H9 (cell line): ENCODE results near the gene KCTD5. TPM values are rescaled to one million over a fixed set of nuclear protein-coding genes. Genes with fewer than 3 reads are reported as not detected.
A peak's percentile ranks its signal among the peaks of the same experiment; 100 is the strongest.
"Not testable (repeated sequence)": the region's sequence is repeated elsewhere in the genome, so short reads cannot be mapped to it uniquely, and the experiment has no call there.

Experiments used
- DNase-seq: peaks from one replicate; pipeline ENCODE4 v3.0.0-alpha.2; 2017
- H2AFZ ChIP-seq: one replicate; pipeline ENCODE4 v1.6.1; 2013; ENCODE audit warnings: mild to moderate bottlenecking, low read length, control low read depth, moderate library complexity
- H2AK5ac ChIP-seq: 2 replicates; pipeline ENCODE4 v1.6.1; 2013; ENCODE audit warnings: low read length, control low read depth, mixed read lengths; ENCODE audit not compliant: insufficient read length
- H2BK120ac ChIP-seq: one replicate; pipeline ENCODE4 v1.6.1; 2013; ENCODE audit warnings: low read depth, mild to moderate bottlenecking, low read length, control low read depth, inconsistent platforms; ENCODE audit not compliant: poor library complexity, severe bottlenecking
- H2BK12ac ChIP-seq: 2 replicates; pipeline ENCODE4 v1.6.1; 2013; ENCODE audit warnings: low read length, control low read depth, mixed read lengths, low read depth; ENCODE audit not compliant: insufficient read length
- H2BK15ac ChIP-seq: 2 replicates; pipeline ENCODE4 v1.6.1; 2013; ENCODE audit warnings: low read depth, low read length, control low read depth
- H2BK20ac ChIP-seq: one replicate; pipeline ENCODE4 v1.6.1; 2013; ENCODE audit warnings: low read depth, mild to moderate bottlenecking, low read length, control low read depth, inconsistent platforms; ENCODE audit not compliant: poor library complexity, severe bottlenecking
- H2BK5ac ChIP-seq: 2 replicates; pipeline ENCODE4 v1.6.1; 2013; ENCODE audit warnings: low read length, control low read depth, mixed read lengths; ENCODE audit not compliant: insufficient read length
- H3K14ac ChIP-seq: 2 replicates; pipeline ENCODE4 v1.6.1; 2013; ENCODE audit warnings: low read length, control low read depth; ENCODE audit not compliant: insufficient read depth
- H3K18ac ChIP-seq: 2 replicates; pipeline ENCODE4 v1.6.1; 2013; ENCODE audit warnings: low read depth, mild to moderate bottlenecking, mixed read lengths, low read length, control low read depth; ENCODE audit not compliant: insufficient read length
- H3K23ac ChIP-seq: 2 replicates; pipeline ENCODE4 v1.6.1; 2013; ENCODE audit warnings: low read length, control low read depth, mixed read lengths, low read depth; ENCODE audit not compliant: insufficient read length
- H3K23me2 ChIP-seq: 2 replicates; pipeline ENCODE4 v1.6.1; 2013; ENCODE audit warnings: low read depth, mild to moderate bottlenecking, mixed read lengths, low read length, control low read depth; ENCODE audit not compliant: insufficient read length, poor library complexity, severe bottlenecking
- H3K27ac ChIP-seq: 2 replicates; pipeline ENCODE4 v1.5.1; 2013; ENCODE audit warnings: low read length, control low read depth, mixed read lengths, low read depth; ENCODE audit not compliant: insufficient read length
- H3K27me3 ChIP-seq: 2 replicates; pipeline ENCODE4 v1.6.1; 2013; ENCODE audit warnings: low read length, control low read depth, inconsistent platforms; ENCODE audit not compliant: insufficient read depth
- H3K4ac ChIP-seq: 2 replicates; pipeline ENCODE4 v1.6.1; 2013; ENCODE audit warnings: low read depth, mild to moderate bottlenecking, control low read depth, inconsistent platforms, low read length, moderate library complexity
- H3K4me1 ChIP-seq: 2 replicates; pipeline ENCODE4 v1.6.1; 2013; ENCODE audit warnings: low read length, control low read depth, inconsistent platforms; ENCODE audit not compliant: insufficient read depth
- H3K4me2 ChIP-seq: 2 replicates; pipeline ENCODE4 v1.6.1; 2013; ENCODE audit warnings: low read length, control low read depth, mixed read lengths; ENCODE audit not compliant: insufficient read length, insufficient read depth
- H3K56ac ChIP-seq: 2 replicates; pipeline ENCODE4 v1.6.1; 2013; ENCODE audit warnings: low read depth, mild to moderate bottlenecking, mixed read lengths, low read length, control low read depth; ENCODE audit not compliant: insufficient read length
- H3K79me1 ChIP-seq: 2 replicates; pipeline ENCODE4 v1.6.1; 2013; ENCODE audit warnings: low read depth, mild to moderate bottlenecking, moderate library complexity, low read length, control low read depth, inconsistent platforms; ENCODE audit not compliant: insufficient read depth, poor library complexity, severe bottlenecking
- H3K79me2 ChIP-seq: 2 replicates; pipeline ENCODE4 v1.6.1; 2013; ENCODE audit warnings: low read length, control low read depth, inconsistent platforms; ENCODE audit not compliant: insufficient read depth
- H3K9ac ChIP-seq: 2 replicates; pipeline ENCODE4 v1.6.1; 2013; ENCODE audit warnings: low read length, control low read depth, mixed read lengths; ENCODE audit not compliant: insufficient read length; ENCODE audit errors: extremely low read depth
- H3K9me3 ChIP-seq: one replicate; pipeline ENCODE4 v1.6.1; 2013; ENCODE audit warnings: low read depth, low read length, inconsistent platforms; ENCODE audit not compliant: control insufficient read depth
- H3T11ph ChIP-seq: one replicate; pipeline ENCODE4 v1.6.1; 2013; ENCODE audit warnings: mild to moderate bottlenecking, low read length, control low read depth, inconsistent platforms
- H4K20me1 ChIP-seq: one replicate; pipeline ENCODE4 v1.6.1; 2013; ENCODE audit not compliant: control insufficient read depth, insufficient read length, insufficient read depth
- H4K5ac ChIP-seq: 2 replicates; pipeline ENCODE4 v1.6.1; 2013; ENCODE audit warnings: low read depth, mild to moderate bottlenecking, mixed read lengths, low read length, control low read depth; ENCODE audit not compliant: insufficient read length
- H4K8ac ChIP-seq: replicated peaks from 2 replicates; pipeline ENCODE4 v1.6.1; 2013; ENCODE audit warnings: low read length, control low read depth, mixed read lengths, low read depth; ENCODE audit not compliant: insufficient read length
- H4K91ac ChIP-seq: 2 replicates; pipeline ENCODE4 v1.6.1; 2013; ENCODE audit warnings: low read depth, mild to moderate bottlenecking, moderate library complexity, mixed read lengths, low read length, control low read depth; ENCODE audit not compliant: insufficient read length
- H3K27ac Mint-ChIP-seq, 3 experiments: 2 replicates in 2 of 3; 3 replicates in 1 of 3; pipeline ENCODE4 v1.8.0; 2020 to 2021; ENCODE audit warnings: mixed read lengths in 3 of 3, mild to moderate bottlenecking in 1 of 3, moderate library complexity in 1 of 3
- H3K27me3 Mint-ChIP-seq: 2 replicates; pipeline ENCODE4 v1.8.0; 2021; ENCODE audit warnings: low read depth, mild to moderate bottlenecking, moderate library complexity, mixed read lengths
- H3K36me3 Mint-ChIP-seq, 3 experiments: 2 replicates in 2 of 3; 3 replicates in 1 of 3; pipeline ENCODE4 v1.8.0; 2020 to 2021; ENCODE audit warnings: low read depth in 3 of 3, mixed read lengths in 3 of 3; ENCODE audit not compliant: insufficient read depth in 1 of 3
- H3K4me1 Mint-ChIP-seq, 2 experiments: 2 replicates each; pipeline ENCODE4 v1.8.0; 2020; ENCODE audit warnings: mixed read lengths in 2 of 2
- H3K4me3 Mint-ChIP-seq, 2 experiments: 2 replicates in 1 of 2; 3 replicates in 1 of 2; pipeline ENCODE4 v1.8.0; 2020 to 2021; ENCODE audit warnings: mild to moderate bottlenecking in 2 of 2, mixed read lengths in 2 of 2, moderate library complexity in 1 of 2
- H3K9me3 Mint-ChIP-seq, 2 experiments: 2 replicates in 1 of 2; 3 replicates in 1 of 2; pipeline ENCODE4 v1.8.0; 2020; ENCODE audit warnings: mild to moderate bottlenecking in 2 of 2, mixed read lengths in 2 of 2, moderate library complexity in 1 of 2
- WGBS: extraction: QIAGEN DNeasy Blood & Tissue Kit; methylation state at CpG from one replicate; pipeline ENCODE4 v1.1.7; 2013; ENCODE audit warnings: missing lambda C conversion rate, low lambda C conversion rate, mixed read lengths; ENCODE audit not compliant: insufficient read length; ENCODE audit errors: extremely low coverage; 5-methylcytosine and 5-hydroxymethylcytosine counted together
- total RNA-seq: library from RNA; stranded (reverse); gene quantifications from 2 replicates; pipeline ENCODE4 v1.2.1, GENCODE V29; 2021

KCTD5 gene
- total RNA-seq, 1 experiment from 2014 or later: 39.9 TPM

DNA sequence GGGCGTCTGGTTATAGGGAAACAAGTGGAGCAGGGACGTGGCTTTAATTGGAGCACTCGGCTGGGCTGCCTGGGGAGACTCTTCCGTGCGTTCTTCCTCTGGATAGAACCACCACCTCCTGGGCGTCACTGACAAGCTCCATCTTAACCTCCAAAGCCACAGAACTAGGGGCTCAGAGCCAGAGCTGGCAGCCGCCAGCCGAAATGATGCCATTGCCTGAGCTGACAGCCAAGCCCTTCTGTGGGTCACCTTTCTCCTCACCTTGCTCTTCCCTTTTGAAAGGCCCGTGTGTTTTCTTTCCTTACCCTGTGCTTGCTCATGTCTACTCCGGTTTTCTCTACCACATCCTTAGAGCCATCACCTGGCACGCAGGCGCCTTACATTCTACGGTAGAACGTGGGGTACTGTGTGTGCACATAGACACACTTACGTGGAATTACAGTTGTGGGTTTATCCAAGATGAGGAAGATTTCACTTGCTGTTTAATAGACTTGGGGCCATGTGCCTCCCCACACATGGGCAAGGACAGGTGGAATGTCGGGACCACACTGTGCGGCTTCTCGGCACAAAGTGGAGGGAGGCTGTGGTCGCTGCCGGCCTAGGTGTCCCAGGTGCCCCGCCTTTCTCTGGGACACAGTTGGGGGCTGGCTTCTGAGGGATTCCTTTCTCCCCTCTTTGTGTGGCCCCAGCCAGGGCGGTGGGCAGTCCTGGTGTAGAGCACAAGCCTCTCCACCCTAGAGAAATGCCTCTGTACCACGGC, 3.9 kb upstream of the KCTD5 start:
- not testable (repeated sequence) for H3K14ac ChIP-seq, H3K4ac ChIP-seq, H2AK5ac ChIP-seq, H3K23ac ChIP-seq, H4K5ac ChIP-seq, H3K27ac ChIP-seq, H2BK12ac ChIP-seq, H3K4me3 Mint-ChIP-seq, H3K79me1 ChIP-seq, H2BK120ac ChIP-seq, H3K56ac ChIP-seq, H3K79me2 ChIP-seq, H2BK5ac ChIP-seq, H3K27ac Mint-ChIP-seq, H2BK15ac ChIP-seq, H4K20me1 ChIP-seq, H3K9me3 ChIP-seq, H2BK20ac ChIP-seq, H3K9me3 Mint-ChIP-seq, H3K27me3 ChIP-seq, DNase-seq, H3K4me2 ChIP-seq, H3T11ph ChIP-seq, H3K27me3 Mint-ChIP-seq, H3K4me1 Mint-ChIP-seq, H2AFZ ChIP-seq, H4K8ac ChIP-seq, H3K4me1 ChIP-seq, H4K91ac ChIP-seq, H3K18ac ChIP-seq, H3K9ac ChIP-seq, H3K23me2 ChIP-seq
- peaks cover 0 to 11% (median 10%) of the 10 kb centered on the region in 3 experiments; a peak in 4 of 7 replicates for H3K36me3 Mint-ChIP-seq
- WGBS: no CpG with 5 or more reads among the region's 23 CpGs

DNA sequence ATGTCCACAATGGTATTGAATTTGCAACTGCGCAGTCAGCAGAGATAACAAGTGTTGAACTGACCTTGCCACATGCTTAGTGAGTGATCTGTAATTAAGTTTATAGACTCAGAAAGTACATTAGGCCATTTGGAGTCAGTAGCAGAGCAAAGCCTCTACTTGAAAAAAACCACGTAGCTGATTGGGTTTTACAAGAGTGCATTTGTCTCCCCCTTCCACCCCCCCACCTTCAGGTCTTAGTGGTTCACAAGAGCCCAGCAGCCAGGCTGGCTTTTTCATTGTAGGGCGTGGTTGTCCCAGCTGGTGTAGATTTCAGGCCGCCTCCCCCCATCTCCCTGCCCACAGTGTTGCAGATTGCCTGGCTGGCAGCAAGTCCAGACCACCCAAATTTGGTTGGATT, 2.4 kb upstream of the KCTD5 start:
- not testable (repeated sequence) for H3K9me3 ChIP-seq, H3K4me1 ChIP-seq, H4K5ac ChIP-seq, H2BK5ac ChIP-seq, H2BK120ac ChIP-seq, H3K4me2 ChIP-seq, H3K4ac ChIP-seq, H3K27me3 ChIP-seq, H3K18ac ChIP-seq, DNase-seq, H3K9ac ChIP-seq, H3K27me3 Mint-ChIP-seq, H3K9me3 Mint-ChIP-seq, H4K20me1 ChIP-seq, H3K79me2 ChIP-seq, H3K27ac ChIP-seq, H2BK12ac ChIP-seq, H3T11ph ChIP-seq, H4K8ac ChIP-seq, H4K91ac ChIP-seq, H3K56ac ChIP-seq, H2BK20ac ChIP-seq, H3K4me3 Mint-ChIP-seq, H2BK15ac ChIP-seq, H3K79me1 ChIP-seq, H2AFZ ChIP-seq, H3K14ac ChIP-seq, H3K4me1 Mint-ChIP-seq, H3K23me2 ChIP-seq, H2AK5ac ChIP-seq, H3K23ac ChIP-seq
- Mint-ChIP-seq H3K36me3 (peaks cover 0 to 11% (median 10%) of the 10 kb centered on the region in 3 experiments; a peak in 4 of 7 replicates), H3K27ac (peak overlapping the region in 1 of 3 experiments; percentile 43; a peak in 1 of 7 replicates)
- no CpG with 5 or more reads among the region's 4 CpGs for WGBS
